Breast epithelium (tissue), 4 donors: ENCODE measurements around the gene OASL. TPM values are rescaled to one million over a fixed set of nuclear protein-coding genes. Genes with fewer than 3 reads are reported as not detected.

Experiments
- DNase-seq, 2 donors: peaks; one replicate each; pipeline ENCODE4 v3.0.0-alpha.2; 2019; ENCODE audit warnings: low spot score in 2 of 2
- H3K27ac ChIP-seq, 2 donors: fragments of 200-600 bp; sonication (generic) in 1 of 2; one replicate each; pipeline ENCODE4 v1.5.1; 2016 to 2019; ENCODE audit warnings: mild to moderate bottlenecking in 1 of 2
- H3K27me3 ChIP-seq, 2 donors: fragments of 200-600 bp; sonication (generic) in 1 of 2; one replicate each; pipeline versions ENCODE4 v1.5.1 to v1.6.0; 2017 to 2019; ENCODE audit warnings: control low read depth in 1 of 2, mild to moderate bottlenecking in 1 of 2
- H3K36me3 ChIP-seq: fragments of 200-600 bp; one replicate; pipeline ENCODE4 v1.5.1; 2019
- H3K4me1 ChIP-seq, 2 donors: fragments of 200-600 bp; sonication (generic); one replicate each; pipeline ENCODE4 v1.5.1; 2016 to 2019; ENCODE audit warnings: control low read depth in 1 of 2
- H3K4me3 ChIP-seq, 3 donors: fragments of 200-600 bp; sonication (generic); 1 replicate in 2 of 3; 2 replicates in 1 of 3; pipeline ENCODE4 v1.5.1; 2016 to 2019; ENCODE audit warnings: mild to moderate bottlenecking in 3 of 3, moderate library complexity in 2 of 3
- H3K9me3 ChIP-seq, 2 donors: fragments of 200-600 bp; sonication (generic) in 1 of 2; one replicate each; pipeline ENCODE4 v1.5.1; 2016 to 2019; ENCODE audit warnings: control low read depth in 1 of 2
- CTCF ChIP-seq, 3 donors: fragments of 450-650 bp; IDR thresholded peaks; one replicate each; pipeline ENCODE4 v1.5.1; 2016 to 2017; ENCODE audit warnings: antibody characterized with exemption in 3 of 3, mild to moderate bottlenecking in 3 of 3, moderate library complexity in 3 of 3
- POLR2A ChIP-seq: fragments of 450-650 bp; IDR thresholded peaks from one replicate; pipeline ENCODE4 v1.6.1; 2016; ENCODE audit warnings: antibody characterized with exemption, mild to moderate bottlenecking, moderate library complexity
- POLR2AphosphoS5 ChIP-seq, 3 donors: sonication (generic); formaldehyde crosslinking; IDR thresholded peaks; one replicate each; pipeline ENCODE4 v1.6.1; 2017; ENCODE audit warnings: antibody characterized with exemption in 3 of 3
- intact Hi-C: fragments of 100-400 bp; cut with DNase I; formaldehyde crosslinking; loops from one replicate; pipeline ENCODE4 v1.15.1; 2023; ENCODE audit warnings: low total_unique reads
- total RNA-seq, 3 donors: library from RNA; depleted of rRNA; stranded (reverse); fragments of >200 nt; gene quantifications; one replicate each; pipeline ENCODE4 v1.1.0, GENCODE V29; 2016

Gene OASL
- total RNA-seq, 3 donors from 2014 or later: 0.32 to 1.3 (median 1.0) TPM

- H3K4me3 ChIP-seq: no peak overlapping the region
- no peaks in the 10 kb centered on the region for H3K36me3 ChIP-seq
- intact Hi-C loops: no loop called here
- no peak overlapping the region for H3K27ac ChIP-seq
- no peaks in the 10 kb centered on the region for H3K27me3 ChIP-seq
- H3K9me3 ChIP-seq: no peaks in the 10 kb centered on the region
- no peaks in the 10 kb centered on the region for H3K4me1 ChIP-seq
- TF ChIP-seq POLR2AphosphoS5 (IDR thresholded peaks at IDR 0.05): no peak
- no peak for TF ChIP-seq CTCF (IDR thresholded peaks at IDR 0.05)
- TF ChIP-seq POLR2A: no peak
- DNase-seq: no peak
These were observed 4.3 kb downstream of the OASL start for GRCh38 chr12:121034616-121035305.

- H3K9me3 ChIP-seq: no peaks in the 10 kb centered on the region
- no peak overlapping the region for H3K4me3 ChIP-seq
- no peaks in the 10 kb centered on the region for H3K27me3 ChIP-seq
- no peak for TF ChIP-seq POLR2A
- TF ChIP-seq POLR2AphosphoS5 (IDR thresholded peaks at IDR 0.05): no peak
- no peak for TF ChIP-seq CTCF (IDR thresholded peaks at IDR 0.05)
- H3K4me1 ChIP-seq: no peaks in the 10 kb centered on the region
- intact Hi-C loops: no loop called here
- H3K27ac ChIP-seq: no peak overlapping the region
- DNase-seq: no peak
- H3K36me3 ChIP-seq: no peaks in the 10 kb centered on the region
These were observed 5.3 kb downstream of the OASL start for GRCh38 chr12:121033625-121034349.

- Histone ChIP-seq H3K9me3 (no peaks in the 10 kb centered on the region), H3K27me3 (no peaks in the 10 kb centered on the region), H3K4me1 (no peaks in the 10 kb centered on the region), H3K36me3 (no peaks in the 10 kb centered on the region), H3K27ac (no peak overlapping the region), H3K4me3 (no peak overlapping the region)
- DNase-seq: no peak
- intact Hi-C loops: no loop called here
- TF ChIP-seq CTCF (IDR thresholded peaks at IDR 0.05) (no peak), POLR2AphosphoS5 (IDR thresholded peaks at IDR 0.05) (no peak), POLR2A (no peak)
These were observed 8.4 kb downstream of the OASL start for GRCh38 chr12:121030576-121031212.

GRCh38 chr12:121026274-121027045 is 12.6 kb downstream of the OASL start:
- no peak for DNase-seq
- H3K4me3 ChIP-seq: no peak overlapping the region
- TF ChIP-seq CTCF (IDR thresholded peaks at IDR 0.05) (no peak), POLR2AphosphoS5 (IDR thresholded peaks at IDR 0.05) (no peak), POLR2A (no peak)
- H3K27ac ChIP-seq: no peak overlapping the region
- intact Hi-C loops: no loop called here
- no peaks in the 10 kb centered on the region for H3K36me3 ChIP-seq
- H3K4me1 ChIP-seq: no peaks in the 10 kb centered on the region
- H3K9me3 ChIP-seq: no peaks in the 10 kb centered on the region
- H3K27me3 ChIP-seq: no peaks in the 10 kb centered on the region
